Activated CD4-positive, alpha-beta T cell treated with anti-CD3 and anti-CD28 coated beads, Interleukin-2, amount 50 U/mL, for 4 hours (primary cell): ENCODE data around the gene MPV17L2.

Experiments
- DNase-seq, 2 experiments: peaks; one replicate each; pipeline ENCODE4 v3.0.0-alpha.2; 2020

MPV17L2 gene

DNA sequence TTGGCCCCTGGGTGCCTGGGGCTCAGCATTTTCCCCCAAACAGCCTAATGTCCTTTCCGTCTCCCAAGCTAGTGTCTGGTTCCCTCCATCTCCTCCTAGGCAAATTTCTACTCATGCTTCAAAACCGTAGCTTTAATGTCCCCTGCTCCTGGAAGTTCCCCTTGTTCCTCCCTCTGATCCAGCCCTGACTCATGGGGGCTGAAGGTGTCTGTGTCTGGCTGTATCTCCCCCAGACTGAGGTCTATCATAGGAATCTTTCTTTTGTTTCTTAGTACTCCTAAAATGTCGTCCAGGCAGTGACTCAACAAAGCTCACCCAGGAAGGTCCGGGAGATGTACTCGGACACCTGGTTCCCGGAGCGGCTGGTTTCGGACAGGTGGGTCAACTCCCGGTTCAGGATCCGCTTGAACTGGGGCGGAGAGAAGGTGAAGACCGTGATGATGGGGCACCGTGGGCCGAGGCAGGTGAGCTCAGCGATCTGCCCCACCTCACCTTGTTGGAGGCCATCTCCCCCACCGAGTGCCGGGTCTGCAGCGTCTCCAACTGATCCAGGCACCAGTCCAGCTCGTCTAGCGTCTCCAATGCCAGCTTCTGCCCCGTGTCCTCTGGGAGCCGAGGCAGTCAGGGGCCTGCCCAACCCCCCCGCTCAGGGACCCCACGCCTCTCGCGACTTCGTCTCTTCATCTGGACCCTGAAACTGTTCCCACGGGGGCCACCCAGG is 27.1 kb downstream of the MPV17L2 start:
- DNase-seq = no peak

DNA sequence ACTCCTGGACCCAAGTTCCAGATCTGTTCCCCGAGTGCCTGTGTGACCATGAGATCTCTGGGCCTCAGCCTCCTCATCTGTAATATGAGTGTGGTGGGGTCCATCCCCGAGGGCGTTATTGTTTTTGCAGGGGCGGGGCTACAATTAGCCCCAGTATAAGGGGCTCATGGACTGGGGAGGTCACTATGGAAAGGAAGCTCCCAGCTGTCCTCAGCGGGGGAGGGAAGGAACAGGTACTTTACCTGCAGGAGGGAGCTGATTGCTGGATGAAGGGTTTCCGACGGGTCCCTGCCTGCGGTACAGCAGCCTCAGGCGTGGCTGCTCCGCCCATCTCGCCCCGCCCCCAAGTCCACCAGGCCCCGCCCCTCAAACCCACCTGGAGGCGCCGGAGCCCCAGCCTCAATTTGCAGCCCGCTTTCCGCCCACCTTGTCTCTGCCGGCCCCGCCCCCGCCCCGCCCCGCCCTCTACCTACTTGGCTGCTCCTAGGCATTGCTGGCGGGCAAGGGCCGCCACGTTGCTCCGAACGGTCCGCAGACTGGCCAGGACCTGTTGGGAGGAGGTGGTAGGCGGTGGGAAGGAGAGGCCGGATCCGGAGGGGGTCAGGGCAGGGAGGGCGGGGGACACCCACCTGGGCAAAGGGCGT is 27.7 kb downstream of the MPV17L2 start:
- DNase-seq = no peak

DNA sequence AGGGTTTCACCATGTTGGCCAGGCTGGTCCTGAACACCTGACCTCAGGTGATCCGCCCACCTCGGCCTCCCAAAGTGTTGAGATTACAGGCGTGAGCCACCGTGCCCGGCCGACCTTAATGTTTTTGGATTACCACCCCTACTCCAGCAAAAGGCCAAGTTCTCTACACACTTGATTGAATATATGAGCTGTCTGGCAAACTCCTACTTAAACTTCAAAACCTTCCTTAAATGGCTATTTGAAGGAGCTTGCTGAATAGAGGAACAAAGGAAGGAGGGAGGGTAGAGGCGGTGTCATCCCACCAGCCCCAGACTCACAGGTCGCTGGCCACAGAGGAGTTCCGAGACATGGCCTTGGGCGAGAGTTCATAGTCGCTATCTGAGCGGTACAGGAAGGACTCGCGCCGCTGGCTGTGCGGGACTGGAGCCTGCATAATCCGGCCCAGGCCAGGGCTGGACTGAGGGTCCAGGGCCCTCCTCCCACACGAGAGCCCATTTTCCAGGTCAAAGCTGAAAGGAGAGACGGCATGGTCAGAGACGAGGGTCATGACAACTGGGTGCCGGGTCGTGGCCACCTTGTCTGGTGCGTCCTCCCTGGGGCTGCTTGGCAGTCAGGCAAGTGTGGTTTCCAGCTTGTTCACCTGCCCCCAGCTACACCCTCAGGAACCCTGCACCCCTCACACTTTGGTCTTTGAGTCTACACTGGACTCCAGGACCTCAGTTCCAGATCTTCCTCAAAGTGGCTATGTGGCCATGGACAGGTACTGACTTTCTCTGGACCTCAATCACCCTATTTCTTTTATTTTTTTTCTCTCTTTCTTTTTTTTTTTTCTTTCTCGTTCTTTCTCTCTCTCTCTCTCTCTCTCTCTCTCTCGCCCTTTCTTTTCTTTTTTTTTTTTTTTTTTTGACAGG is 29.1 kb downstream of the MPV17L2 start:
- DNase-seq = no peak

DNA sequence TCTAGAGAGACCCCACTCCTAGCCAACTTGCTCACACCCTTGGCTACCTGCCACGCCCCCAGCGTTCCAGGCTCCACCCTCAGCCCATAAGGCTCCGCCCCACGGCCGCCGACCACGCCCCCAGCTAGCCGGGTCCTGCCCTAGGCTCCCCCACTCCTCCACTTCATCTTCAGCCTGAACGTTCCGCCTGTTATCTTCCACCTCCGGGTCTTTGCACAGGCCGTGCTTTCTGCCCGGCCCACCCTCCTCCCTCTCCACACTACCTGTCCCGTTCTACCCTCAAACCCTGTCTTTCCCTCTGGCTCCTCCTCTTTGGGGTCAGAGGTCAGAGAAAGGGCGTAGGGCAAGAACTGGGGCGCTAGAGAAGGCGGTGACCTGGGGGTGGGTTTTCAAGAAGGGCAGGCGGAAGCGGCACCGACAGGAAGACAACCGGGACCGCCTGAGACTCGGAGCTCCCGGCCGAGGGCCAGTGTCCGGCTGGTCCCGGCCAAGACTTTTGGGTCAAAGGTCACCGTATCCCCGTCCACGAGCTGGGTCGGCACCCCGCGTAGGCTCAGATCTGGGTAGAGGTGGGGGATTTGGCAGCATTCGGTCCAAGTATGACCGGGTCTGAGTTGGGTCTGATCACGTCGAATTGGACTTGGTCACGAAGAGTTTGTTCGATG is 31.0 kb downstream of the MPV17L2 start:
- DNase-seq = no peak

DNA sequence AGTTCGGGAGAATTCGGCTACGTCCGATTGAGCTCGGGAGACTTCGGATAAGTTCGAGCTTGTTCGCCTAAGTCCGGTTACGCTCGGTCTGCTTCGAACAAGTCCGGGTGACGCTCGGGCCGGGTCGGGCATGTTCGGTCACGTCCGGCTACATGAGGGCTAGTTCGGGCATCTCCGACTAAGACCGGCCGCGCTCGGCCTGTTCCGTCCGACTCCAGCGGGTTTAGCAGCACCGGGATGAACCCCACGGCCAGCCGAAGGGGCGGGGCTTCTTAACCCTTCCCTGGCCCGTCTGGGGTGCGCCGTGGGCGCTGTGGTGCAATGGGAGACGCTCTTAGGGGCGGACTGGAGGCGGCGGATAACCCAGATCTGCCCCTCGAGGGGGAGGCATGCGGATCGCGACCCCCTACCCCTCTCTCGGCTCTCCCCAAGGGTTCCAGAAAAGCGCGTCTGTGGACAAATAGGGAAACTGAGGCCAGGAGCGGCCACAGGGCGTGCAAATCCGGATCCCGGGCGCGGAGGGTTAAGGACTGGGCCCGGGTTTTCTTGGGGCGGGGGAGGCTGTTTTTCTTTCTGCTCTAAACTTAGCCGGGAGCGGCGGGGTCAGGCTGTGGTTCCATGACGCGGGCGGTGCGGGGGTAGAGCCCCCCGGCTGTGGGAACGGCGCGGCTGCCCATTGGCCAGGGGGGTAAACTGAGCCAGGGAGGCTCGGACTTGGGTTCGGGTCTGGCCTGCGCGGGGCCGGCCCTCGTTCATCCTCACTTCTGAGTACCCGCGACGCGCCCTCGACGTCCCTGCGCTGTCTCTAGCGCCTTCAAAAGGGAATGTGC is 31.7 kb downstream of the MPV17L2 start:
- peak; percentile 64 to 68 for DNase-seq

DNA sequence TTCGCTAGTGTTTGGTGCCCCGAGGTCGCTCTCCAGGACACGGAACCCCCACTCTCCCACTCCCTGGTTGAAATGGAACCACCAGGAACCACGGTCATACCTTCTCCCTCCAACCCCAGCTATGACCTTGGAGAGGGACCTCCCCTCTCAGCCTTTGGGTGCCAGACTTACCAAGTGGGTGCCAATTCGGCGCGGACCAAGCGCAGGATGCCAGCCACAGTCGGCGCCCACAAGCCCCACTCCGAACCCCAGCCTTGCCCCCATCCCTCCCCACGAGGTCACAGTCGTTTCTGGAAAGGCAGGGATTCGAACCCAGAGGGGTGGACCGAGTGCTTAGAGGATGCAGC is 32.3 kb downstream of the MPV17L2 start:
- DNase-seq = no peak

DNA sequence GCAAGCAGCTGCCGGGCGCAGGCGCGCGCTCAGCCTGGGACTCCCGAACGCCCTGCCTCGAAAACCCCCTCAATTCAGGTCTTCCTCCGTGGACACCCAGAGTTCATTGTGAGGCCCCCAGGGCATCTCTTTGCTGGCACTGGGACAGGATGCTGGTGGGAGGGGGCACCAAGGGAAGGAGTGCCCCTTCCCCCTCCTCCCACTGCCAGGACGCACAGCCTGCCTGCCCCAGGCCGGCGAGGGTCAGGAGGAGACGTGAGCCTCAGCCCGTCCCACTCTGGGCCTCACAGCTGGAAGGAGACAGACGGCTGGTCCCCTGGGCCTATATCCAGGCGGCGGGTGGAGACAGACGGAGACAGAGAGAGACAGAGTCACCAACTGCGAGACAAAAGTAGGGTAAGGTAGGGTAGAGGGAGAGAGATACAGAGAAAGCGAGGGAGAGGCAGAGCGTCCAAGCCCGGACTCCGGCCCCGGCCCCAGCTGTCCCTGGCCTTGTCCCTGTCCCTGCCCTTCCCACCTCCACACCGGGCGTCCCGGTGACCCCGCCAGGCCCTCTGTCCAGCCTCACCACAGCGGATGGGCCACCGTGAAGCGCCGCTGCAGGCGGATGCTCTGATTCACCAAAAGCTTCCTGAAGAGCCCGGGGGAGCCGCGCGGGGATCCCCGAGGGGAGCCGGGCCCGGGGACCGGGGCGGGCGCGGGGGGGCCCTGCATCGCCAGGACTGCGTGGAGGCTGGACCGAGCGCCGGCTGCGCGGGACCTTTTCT is 32.9 kb downstream of the MPV17L2 start, which contains the start of gene PDE4C:
TSS of gene PDE4C (minus strand) at position 737 of the 767 bp plus-strand sequence. CDS start at position 714, 23 bp downstream.
- DNase-seq = no peak

DNA sequence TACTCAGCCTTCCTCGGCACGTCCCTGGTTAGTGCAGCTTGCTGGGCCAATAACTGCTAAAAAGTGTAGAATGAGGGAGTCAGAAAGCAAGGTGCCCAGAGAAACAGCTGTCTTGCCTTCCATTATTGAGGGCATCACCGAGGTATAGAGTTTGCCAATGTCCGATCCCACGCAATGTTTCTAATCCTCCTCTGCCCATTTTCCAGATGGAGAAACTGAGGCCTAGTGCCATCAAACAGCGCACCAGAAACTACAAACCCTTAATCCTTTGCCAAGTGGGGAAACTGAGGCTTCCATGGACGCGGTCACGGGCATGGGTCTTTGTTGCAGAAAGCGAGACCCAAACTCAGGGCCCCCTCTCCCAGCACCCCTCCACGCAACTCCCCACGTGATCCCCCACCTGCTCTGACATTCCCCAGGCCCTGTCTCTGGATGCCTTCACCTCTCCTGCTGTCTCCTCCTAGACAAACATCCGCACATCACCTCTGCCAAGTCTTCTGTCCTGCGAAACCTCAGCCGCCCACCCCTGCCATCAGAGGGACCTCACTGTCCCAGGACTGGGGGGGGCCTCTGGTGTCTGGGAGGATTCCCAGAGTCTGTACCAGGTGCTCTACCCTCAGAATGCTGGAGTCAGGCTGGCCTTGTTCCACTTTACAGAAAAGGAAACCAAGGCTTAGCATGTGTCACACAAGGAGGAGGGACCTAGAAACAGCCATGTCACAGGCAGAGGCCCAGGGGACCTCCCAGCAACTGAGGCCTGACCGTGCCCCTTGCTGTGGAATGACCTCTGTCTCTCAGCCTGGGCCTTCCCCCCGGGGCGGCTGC is 34.1 kb downstream of the MPV17L2 start:
- no peak for DNase-seq

DNA sequence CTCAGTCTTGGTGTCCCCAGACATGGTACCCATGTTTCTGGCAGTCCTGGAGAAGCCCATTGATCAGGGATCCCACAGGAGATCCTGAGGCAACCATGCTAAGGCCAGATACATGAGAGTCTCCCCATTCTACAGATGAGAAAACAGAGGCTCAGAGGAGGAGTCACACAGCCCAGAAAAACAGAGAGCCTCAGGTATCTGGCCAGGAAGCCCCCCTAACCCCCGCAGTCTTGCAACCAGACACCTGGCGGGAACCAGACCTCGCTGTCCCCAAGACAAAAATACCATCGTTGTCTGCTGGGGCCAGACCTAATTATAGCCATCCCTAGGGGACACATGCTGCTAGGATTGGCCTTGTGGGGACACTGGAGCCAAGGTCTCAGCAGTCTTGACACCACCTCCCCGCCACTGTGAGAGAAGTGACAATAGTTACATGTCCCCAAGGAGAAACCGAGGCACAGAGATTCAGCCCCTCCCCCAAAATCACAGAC is 34.8 kb downstream of the MPV17L2 start:
- no peak for DNase-seq

DNA sequence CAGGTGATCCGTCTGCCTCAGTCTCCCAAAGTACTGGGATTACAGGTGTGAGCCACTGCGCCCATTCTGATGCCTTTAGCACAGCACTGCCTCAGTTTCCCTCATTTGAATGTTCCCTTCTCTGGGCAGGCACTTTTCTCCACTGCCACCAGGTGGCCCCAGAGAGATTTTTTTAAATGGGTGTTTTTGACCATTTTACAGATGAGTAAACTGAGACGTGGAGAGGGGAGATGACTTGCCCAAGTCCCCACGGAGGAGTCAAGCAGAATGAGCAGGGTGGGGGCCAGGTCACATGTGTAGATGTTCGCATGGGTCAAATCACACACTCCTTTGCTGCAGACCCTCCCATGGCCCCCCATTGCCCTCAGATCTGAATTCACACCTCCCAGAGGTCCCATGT is 36.5 kb downstream of the MPV17L2 start:
- DNase-seq = no peak

DNA sequence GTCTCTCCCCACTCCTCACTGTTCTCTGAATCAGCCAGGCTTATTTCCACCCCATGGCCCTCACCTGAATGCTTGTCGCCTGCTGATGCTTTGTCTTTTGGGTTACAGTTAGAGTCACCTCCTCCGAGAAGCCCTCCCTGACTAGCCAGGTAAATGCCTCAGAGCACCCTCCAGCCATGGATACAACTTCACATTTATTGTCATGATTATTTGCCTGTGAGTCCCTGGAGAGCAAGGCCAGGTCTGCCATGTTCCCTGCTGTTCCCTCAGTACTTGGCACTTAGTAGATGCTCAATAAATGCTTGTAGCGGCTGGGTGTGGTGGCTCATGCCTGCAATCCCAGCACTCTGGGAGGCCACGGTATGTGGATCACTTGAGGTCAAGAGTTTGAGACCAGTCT is 36.9 kb downstream of the MPV17L2 start:
- DNase-seq = no peak

DNA sequence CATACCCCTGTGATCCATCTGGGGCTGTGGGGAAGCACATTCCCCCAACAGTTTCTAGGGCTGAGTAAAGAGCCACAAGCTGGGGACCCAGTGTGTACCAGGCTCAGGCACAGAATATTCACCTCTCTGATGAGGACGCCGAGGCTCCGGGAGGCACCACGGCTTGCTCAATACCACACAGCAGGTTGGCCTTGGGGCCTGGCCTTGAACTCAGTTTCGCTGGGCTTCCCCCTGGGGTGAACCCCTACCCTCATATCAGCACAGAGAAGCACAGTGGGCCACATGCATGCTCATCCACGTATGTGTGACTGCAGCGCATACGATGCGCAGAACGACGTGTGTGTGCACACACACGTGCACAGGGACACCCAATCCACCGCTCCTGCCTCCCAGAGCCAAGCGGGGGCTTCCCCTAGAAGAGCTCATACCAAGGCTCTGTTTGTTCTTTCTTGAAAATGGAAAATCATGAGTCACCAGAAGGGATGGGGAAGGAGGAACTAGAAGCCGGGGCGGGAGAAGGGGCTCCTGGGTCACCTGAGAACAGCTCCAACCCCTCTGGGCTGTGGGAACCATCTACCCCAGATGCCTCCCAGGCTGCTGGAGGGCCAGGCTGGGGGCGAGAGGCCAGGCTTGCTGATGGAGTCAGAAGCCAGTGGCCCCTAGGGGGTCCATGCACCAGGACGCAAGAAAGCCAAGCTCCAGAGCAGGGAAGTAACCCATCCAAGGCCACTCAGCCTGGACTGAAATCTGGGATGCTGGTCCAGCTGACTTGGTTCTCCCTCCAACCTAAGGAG is 38.1 kb downstream of the MPV17L2 start:
- no peak for DNase-seq

DNA sequence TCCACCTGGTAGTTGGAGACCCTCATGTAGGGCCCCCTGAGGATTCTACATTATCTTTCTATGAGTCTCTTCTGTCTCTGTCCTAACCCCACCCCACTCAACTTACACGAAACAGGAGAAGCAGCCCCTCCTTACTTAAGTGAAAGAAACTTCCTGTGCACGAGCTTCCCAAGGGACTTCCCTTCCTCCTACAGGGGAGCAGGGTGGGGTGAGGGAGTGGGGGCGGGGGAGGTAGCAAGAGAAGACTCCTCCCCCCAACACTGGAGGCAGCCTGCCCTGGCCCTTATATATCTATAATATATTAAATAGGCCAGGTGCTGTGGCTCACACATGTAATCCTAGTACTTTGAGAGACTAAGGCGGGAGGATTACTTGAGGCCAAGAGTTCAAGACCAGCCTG is 38.8 kb downstream of the MPV17L2 start:
- DNase-seq = no peak

DNA sequence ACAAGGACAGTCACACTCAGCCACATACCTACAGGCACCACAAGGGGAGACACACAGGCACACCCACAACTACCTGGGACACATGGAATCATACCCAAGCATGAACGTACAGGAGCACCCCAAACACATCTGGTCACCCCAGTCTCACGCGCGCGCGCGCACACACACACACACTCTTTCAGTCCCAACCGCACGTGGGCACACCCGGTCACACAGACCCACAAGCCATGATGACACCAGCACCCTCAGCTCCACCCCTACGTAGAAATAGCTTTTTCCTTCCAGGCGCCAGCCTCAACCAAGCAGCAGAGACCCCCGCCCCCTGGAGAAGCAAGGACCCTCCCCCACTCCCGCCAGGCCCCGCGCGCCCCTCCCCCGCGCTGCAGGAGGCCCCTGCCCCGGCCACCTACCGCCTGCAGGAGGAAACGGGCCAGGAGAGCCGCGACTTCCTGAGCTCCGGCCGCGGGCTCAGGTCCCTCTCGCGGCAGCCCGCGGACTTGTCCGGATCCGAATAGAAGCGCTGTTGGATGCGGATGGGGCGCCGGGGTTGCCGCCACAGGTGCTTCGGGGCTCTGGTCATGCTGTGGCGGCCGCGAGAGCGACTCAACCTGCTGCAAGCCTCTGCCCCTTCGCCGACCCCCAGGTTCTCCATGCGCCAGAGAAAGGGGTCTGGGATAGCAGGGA is 39.7 kb downstream of the MPV17L2 start:
- no peak for DNase-seq

DNA sequence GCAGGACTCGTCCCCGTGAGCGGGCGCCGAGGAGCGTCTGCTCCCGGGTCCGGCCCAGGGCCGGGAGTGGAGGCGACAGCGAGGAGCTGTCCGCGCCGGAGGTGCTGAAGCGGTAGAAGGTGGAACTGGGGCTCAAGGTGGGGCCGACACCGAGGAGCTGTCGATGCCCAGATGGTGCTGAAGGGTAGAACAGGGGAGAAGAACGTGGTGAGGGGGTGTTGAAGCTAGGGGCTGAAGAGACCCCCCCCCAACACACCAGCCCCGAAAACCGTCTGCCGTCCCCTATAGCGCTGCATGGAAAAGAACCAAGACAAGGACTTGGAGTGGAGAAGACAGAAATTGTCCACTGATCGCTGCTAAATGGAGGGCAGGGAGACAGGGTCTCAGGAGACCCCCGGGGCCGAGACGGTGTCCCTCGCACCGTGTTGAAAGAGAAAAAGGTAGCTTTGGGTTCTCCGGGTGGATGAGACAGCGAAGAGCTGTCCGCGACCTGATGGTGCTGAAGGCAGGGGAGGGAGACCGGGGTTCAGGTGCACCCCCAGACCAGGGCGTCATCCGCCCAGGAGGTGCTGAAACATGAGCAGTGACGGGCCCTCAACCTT is 40.3 kb downstream of the MPV17L2 start:
- peak in 1 of 2 experiments; percentile 20 for DNase-seq

DNA sequence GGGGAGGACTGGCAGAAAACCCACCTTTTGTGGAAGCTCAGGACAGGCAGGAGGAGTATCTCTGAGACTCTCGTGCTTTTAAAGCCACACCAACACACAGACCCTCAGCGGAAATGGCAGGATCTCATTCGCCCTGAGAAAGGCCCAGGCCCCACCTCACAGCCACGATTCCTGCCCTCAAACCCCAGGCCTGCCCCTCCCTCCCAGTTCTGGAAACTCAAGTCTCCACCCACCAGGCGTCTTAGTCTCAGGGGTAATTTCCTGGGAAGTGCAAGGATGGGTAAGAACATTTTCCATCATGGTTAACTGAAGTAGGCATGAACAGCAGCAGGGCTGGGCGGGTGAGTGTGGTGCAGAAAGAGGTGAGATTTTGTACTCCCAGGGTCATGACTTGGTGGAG is 41.2 kb downstream of the MPV17L2 start:
- DNase-seq = no peak

DNA sequence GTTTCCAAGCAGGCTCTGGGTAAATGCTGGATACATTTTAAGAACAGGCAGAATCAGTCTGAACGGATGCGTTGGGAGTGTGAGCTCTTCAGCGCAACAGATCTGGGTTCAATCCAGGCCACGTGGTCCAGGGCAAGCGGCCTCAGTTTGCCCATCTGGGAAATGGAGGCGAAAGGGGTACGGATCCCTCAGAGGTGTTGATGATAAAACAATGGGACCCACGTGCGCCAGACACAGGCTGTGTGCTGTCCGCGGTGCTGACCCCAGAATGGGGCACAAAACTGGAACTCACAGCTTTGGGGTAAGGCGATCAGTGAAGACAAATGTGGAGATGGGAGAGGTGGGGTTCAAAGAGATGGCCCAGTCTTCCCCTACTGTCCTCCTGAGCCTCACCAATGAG is 46.3 kb downstream of the MPV17L2 start:
- no peak for DNase-seq

DNA sequence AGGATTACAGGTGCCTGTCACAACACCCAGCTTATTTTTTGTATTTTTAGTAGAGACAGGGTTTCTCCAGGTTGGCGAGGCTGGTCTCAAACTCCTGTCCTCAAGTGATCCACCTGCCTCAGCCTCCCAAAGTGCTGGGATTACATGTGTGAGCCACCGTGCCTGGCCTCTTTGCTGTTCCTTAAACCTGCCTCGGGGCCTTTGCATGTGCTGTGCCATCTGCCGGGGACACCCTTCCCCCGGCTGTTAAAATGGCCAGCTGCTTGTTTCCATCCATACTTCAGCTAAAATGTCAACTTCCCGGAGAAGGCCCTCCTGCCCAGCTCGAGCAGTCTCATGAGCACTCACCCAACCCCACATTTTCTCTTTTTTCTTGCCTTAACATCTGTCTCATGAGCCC is 52.3 kb downstream of the MPV17L2 start:
- no peak for DNase-seq
